Measurements from ENCODE around the gene CCL17.

CCL17 gene

GRCh38 chr16:57405097-57405496 lies 530 bp downstream of the CCL17 start:
- no peak overlapping the region for H2AFZ ChIP-seq (ENCODE audit: low read length, unreplicated experiment)
- H3K79me2 ChIP-seq (ENCODE audit: control insufficient read depth, insufficient read depth, low read length, unreplicated experiment): no peaks in the 10 kb centered on the region
- no peak overlapping the region for H3K4me3 ChIP-seq (ENCODE audit: low read depth, low read length)
- H3K27ac ChIP-seq (ENCODE audit: low read depth, low read length): no peak overlapping the region
- no peaks in the 10 kb centered on the region for H3K36me3 ChIP-seq (ENCODE audit: insufficient read depth, low read length)
- H3K27me3 ChIP-seq (ENCODE audit: insufficient read depth, low read length): peaks cover 20% of the 10 kb centered on the region
- H3K4me1 ChIP-seq (ENCODE audit: control insufficient read depth, insufficient read depth, low read length, unreplicated experiment): no peaks in the 10 kb centered on the region

GRCh38 chr16:57406881-57407280 lies 2.3 kb downstream of the CCL17 start:
- Histone ChIP-seq H3K36me3 (ENCODE audit: insufficient read depth, low read length) (no peaks in the 10 kb centered on the region), H3K27ac (ENCODE audit: low read depth, low read length) (no peak overlapping the region), H3K4me1 (ENCODE audit: control insufficient read depth, insufficient read depth, low read length, unreplicated experiment) (no peaks in the 10 kb centered on the region), H3K27me3 (ENCODE audit: insufficient read depth, low read length) (peaks cover 20% of the 10 kb centered on the region), H2AFZ (ENCODE audit: low read length, unreplicated experiment) (no peak overlapping the region), H3K79me2 (ENCODE audit: control insufficient read depth, insufficient read depth, low read length, unreplicated experiment) (no peaks in the 10 kb centered on the region), H3K4me3 (ENCODE audit: low read depth, low read length) (no peak overlapping the region)

GRCh38 chr16:57407521-57408353 lies 3.2 kb downstream of the CCL17 start:
- no peak overlapping the region for H2AFZ ChIP-seq (ENCODE audit: low read length, unreplicated experiment)
- H3K27ac ChIP-seq (ENCODE audit: low read depth, low read length): no peak overlapping the region
- H3K4me3 ChIP-seq (ENCODE audit: low read depth, low read length): no peak overlapping the region
- H3K4me1 ChIP-seq (ENCODE audit: control insufficient read depth, insufficient read depth, low read length, unreplicated experiment): no peaks in the 10 kb centered on the region
- H3K79me2 ChIP-seq (ENCODE audit: control insufficient read depth, insufficient read depth, low read length, unreplicated experiment): no peaks in the 10 kb centered on the region
- no peaks in the 10 kb centered on the region for H3K36me3 ChIP-seq (ENCODE audit: insufficient read depth, low read length)
- H3K27me3 ChIP-seq (ENCODE audit: insufficient read depth, low read length): peaks cover 14% of the 10 kb centered on the region

- Histone ChIP-seq H3K4me1 (ENCODE audit: control insufficient read depth, insufficient read depth, low read length, unreplicated experiment) (no peaks in the 10 kb centered on the region), H3K27me3 (ENCODE audit: insufficient read depth, low read length) (peaks cover 13% of the 10 kb centered on the region), H3K27ac (ENCODE audit: low read depth, low read length) (no peak overlapping the region), H2AFZ (ENCODE audit: low read length, unreplicated experiment) (no peak overlapping the region), H3K36me3 (ENCODE audit: insufficient read depth, low read length) (no peaks in the 10 kb centered on the region), H3K79me2 (ENCODE audit: control insufficient read depth, insufficient read depth, low read length, unreplicated experiment) (no peaks in the 10 kb centered on the region), H3K4me3 (ENCODE audit: low read depth, low read length) (no peak overlapping the region)
Observed at GRCh38 chr16:57409065-57409464, 4.5 kb downstream of the CCL17 start.

- Histone ChIP-seq H3K4me1 (ENCODE audit: control insufficient read depth, insufficient read depth, low read length, unreplicated experiment) (no peaks in the 10 kb centered on the region), H3K4me3 (ENCODE audit: low read depth, low read length) (no peak overlapping the region), H3K27ac (ENCODE audit: low read depth, low read length) (no peak overlapping the region), H3K27me3 (ENCODE audit: insufficient read depth, low read length) (peaks cover 13% of the 10 kb centered on the region), H3K36me3 (ENCODE audit: insufficient read depth, low read length) (no peaks in the 10 kb centered on the region), H3K79me2 (ENCODE audit: control insufficient read depth, insufficient read depth, low read length, unreplicated experiment) (no peaks in the 10 kb centered on the region), H2AFZ (ENCODE audit: low read length, unreplicated experiment) (no peak overlapping the region)
Observed at GRCh38 chr16:57409870-57410587, 5.5 kb downstream of the CCL17 start.

- Histone ChIP-seq H3K27me3 (ENCODE audit: insufficient read depth, low read length) (peaks cover 10% of the 10 kb centered on the region), H3K27ac (ENCODE audit: low read depth, low read length) (no peak overlapping the region), H2AFZ (ENCODE audit: low read length, unreplicated experiment) (no peak overlapping the region), H3K4me1 (ENCODE audit: control insufficient read depth, insufficient read depth, low read length, unreplicated experiment) (no peaks in the 10 kb centered on the region), H3K36me3 (ENCODE audit: insufficient read depth, low read length) (no peaks in the 10 kb centered on the region), H3K79me2 (ENCODE audit: control insufficient read depth, insufficient read depth, low read length, unreplicated experiment) (no peaks in the 10 kb centered on the region), H3K4me3 (ENCODE audit: low read depth, low read length) (no peak overlapping the region)
Observed at GRCh38 chr16:57411362-57411976, 6.9 kb downstream of the CCL17 start.

- no peaks in the 10 kb centered on the region for H3K36me3 ChIP-seq (ENCODE audit: insufficient read depth, low read length)
- no peak overlapping the region for H3K4me3 ChIP-seq (ENCODE audit: low read depth, low read length)
- H3K27me3 ChIP-seq (ENCODE audit: insufficient read depth, low read length): peaks cover 8% of the 10 kb centered on the region
- no peak overlapping the region for H3K27ac ChIP-seq (ENCODE audit: low read depth, low read length)
- no peaks in the 10 kb centered on the region for H3K4me1 ChIP-seq (ENCODE audit: control insufficient read depth, insufficient read depth, low read length, unreplicated experiment)
- H3K79me2 ChIP-seq (ENCODE audit: control insufficient read depth, insufficient read depth, low read length, unreplicated experiment): no peaks in the 10 kb centered on the region
- no peak overlapping the region for H2AFZ ChIP-seq (ENCODE audit: low read length, unreplicated experiment)
Observed at GRCh38 chr16:57412584-57412983, 8.0 kb downstream of the CCL17 start.

GRCh38 chr16:57413301-57413730 lies 8.7 kb downstream of the CCL17 start:
- Histone ChIP-seq H3K27ac (ENCODE audit: low read depth, low read length) (no peak overlapping the region), H3K27me3 (ENCODE audit: insufficient read depth, low read length) (peaks cover 2% of the 10 kb centered on the region; the same call in 1 of the 2 replicates), H2AFZ (ENCODE audit: low read length, unreplicated experiment) (no peak overlapping the region), H3K79me2 (ENCODE audit: control insufficient read depth, insufficient read depth, low read length, unreplicated experiment) (no peaks in the 10 kb centered on the region), H3K36me3 (ENCODE audit: insufficient read depth, low read length) (no peaks in the 10 kb centered on the region), H3K4me1 (ENCODE audit: control insufficient read depth, insufficient read depth, low read length, unreplicated experiment) (no peaks in the 10 kb centered on the region), H3K4me3 (ENCODE audit: low read depth, low read length) (no peak overlapping the region)

- no peaks in the 10 kb centered on the region for H3K79me2 ChIP-seq (ENCODE audit: control insufficient read depth, insufficient read depth, low read length, unreplicated experiment)
- H3K4me3 ChIP-seq (ENCODE audit: low read depth, low read length): no peak overlapping the region
- H3K4me1 ChIP-seq (ENCODE audit: control insufficient read depth, insufficient read depth, low read length, unreplicated experiment): peaks cover 3% of the 10 kb centered on the region
- H3K27ac ChIP-seq (ENCODE audit: low read depth, low read length): no peak overlapping the region
- H3K27me3 ChIP-seq (ENCODE audit: insufficient read depth, low read length): peaks cover 2% of the 10 kb centered on the region; the same call in 1 of the 2 replicates
- no peak overlapping the region for H2AFZ ChIP-seq (ENCODE audit: low read length, unreplicated experiment)
- no peaks in the 10 kb centered on the region for H3K36me3 ChIP-seq (ENCODE audit: insufficient read depth, low read length)
Observed at GRCh38 chr16:57413733-57414132, 9.2 kb downstream of the CCL17 start.

GRCh38 chr16:57416084-57416483 lies 11.5 kb downstream of the CCL17 start:
- Histone ChIP-seq H3K79me2 (ENCODE audit: control insufficient read depth, insufficient read depth, low read length, unreplicated experiment) (no peaks in the 10 kb centered on the region), H3K4me1 (ENCODE audit: control insufficient read depth, insufficient read depth, low read length, unreplicated experiment) (peaks cover 5% of the 10 kb centered on the region), H2AFZ (ENCODE audit: low read length, unreplicated experiment) (no peak overlapping the region), H3K36me3 (ENCODE audit: insufficient read depth, low read length) (no peaks in the 10 kb centered on the region), H3K27me3 (ENCODE audit: insufficient read depth, low read length) (no peaks in the 10 kb centered on the region), H3K27ac (ENCODE audit: low read depth, low read length) (no peak overlapping the region), H3K4me3 (ENCODE audit: low read depth, low read length) (no peak overlapping the region)

Measured in ACC112 (cell line).